ENCODE measurements around the gene MEIS1.

DNA sequence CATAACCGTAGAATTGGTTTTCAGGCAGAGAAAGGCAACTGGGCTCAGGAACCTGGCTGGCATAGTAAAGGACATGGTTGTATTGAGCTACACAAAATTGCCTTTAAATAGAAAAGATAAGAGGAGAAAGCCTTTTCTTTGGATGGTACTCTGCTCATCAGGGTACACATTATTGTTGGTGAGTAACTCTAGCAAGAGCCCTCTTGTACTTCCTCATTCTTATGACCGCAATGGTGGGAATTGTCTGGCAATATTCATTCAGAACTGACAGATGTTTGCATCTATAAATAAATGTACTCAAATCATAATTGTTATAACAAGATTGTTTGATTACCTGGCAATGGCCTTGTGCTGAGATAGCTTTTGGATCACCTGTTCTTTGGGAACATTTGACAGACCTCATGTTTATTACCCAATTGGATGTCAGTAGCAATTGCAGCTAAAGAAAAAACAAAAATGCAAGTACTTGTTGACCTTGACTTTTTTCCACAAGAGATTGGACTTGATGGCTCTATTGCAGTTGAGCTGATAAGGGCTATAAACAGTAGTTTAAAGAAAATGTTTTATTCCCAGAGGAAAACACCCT is 43.9 kb downstream of the MEIS1 start:
- no peak for TF ChIP-seq EZH2 (IDR thresholded peaks at IDR 0.05; ENCODE audit: insufficient read depth, poor library complexity, severe bottlenecking)
- TF ChIP-seq EZH2phosphoT487 (IDR thresholded peaks at IDR 0.05; ENCODE audit: insufficient read depth, low read depth) = no peak

All from GM23248 (cell line).